T1000 (cell line): ENCODE data around the gene CRACR2A.
A peak's percentile ranks its signal among the peaks of the same experiment; 100 is the strongest.

ENCODE experiments used
- DNase-seq: peaks from one replicate; lab custom pipeline; 2025; ENCODE audit warnings: mixed read lengths; lab: John Stamatoyannopoulos, UW

Gene CRACR2A, protein sequence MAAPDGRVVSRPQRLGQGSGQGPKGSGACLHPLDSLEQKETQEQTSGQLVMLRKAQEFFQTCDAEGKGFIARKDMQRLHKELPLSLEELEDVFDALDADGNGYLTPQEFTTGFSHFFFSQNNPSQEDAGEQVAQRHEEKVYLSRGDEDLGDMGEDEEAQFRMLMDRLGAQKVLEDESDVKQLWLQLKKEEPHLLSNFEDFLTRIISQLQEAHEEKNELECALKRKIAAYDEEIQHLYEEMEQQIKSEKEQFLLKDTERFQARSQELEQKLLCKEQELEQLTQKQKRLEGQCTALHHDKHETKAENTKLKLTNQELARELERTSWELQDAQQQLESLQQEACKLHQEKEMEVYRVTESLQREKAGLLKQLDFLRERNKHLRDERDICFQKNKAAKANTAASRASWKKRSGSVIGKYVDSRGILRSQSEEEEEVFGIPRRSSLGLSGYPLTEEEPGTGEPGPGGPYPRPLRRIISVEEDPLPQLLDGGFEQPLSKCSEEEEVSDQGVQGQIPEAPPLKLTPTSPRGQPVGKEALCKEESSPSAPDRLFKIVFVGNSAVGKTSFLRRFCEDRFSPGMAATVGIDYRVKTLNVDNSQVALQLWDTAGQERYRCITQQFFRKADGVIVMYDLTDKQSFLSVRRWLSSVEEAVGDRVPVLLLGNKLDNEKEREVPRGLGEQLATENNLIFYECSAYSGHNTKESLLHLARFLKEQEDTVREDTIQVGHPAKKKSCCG

GRCh38 chr12:3752741-3753486 is at the start of gene CRACR2A:
Gene CRACR2A (minus strand): TSS chr12:3753109. CDS start chr12:3696999, 56,110 bp downstream.
- peak; percentile 21 for DNase-seq

GRCh38 chr12:3797531-3798048 is 44.7 kb upstream of the CRACR2A start:
- no peak for DNase-seq

DNA sequence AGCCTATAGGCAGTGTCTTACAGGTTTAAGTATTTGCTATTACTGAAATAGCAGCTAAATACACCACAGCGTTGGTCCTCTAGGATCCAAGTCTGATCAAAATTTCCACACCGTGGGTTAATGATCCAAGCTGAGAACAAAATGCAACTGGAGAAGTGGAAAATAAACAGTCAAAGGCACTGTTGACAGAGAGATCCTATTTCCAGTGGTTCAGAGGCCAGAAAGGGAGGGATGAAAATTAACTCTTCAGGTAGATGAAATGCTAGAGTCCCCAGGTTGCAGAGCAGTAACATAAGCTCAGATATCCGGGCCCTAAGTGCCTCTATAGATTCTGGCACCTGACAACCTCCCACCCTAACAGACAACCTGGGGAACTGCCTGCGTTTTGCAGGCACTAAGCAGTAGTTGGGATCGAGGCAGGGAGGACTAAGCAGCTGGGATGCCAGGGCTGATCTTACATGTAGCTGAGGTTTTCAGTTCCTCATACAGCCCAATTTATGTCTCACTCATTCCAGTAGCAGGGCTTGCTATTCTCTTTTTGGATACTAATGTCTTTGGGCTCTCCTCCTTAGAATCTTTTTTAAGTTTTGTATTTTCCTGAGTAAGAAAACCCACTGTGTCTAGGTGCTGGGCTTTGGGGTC is 42.7 kb upstream of the CRACR2A start:
- no peak for DNase-seq

- DNase-seq, result no peak
Measured at GRCh38 chr12:3795066-3795465, 42.2 kb upstream of the CRACR2A start.

DNA sequence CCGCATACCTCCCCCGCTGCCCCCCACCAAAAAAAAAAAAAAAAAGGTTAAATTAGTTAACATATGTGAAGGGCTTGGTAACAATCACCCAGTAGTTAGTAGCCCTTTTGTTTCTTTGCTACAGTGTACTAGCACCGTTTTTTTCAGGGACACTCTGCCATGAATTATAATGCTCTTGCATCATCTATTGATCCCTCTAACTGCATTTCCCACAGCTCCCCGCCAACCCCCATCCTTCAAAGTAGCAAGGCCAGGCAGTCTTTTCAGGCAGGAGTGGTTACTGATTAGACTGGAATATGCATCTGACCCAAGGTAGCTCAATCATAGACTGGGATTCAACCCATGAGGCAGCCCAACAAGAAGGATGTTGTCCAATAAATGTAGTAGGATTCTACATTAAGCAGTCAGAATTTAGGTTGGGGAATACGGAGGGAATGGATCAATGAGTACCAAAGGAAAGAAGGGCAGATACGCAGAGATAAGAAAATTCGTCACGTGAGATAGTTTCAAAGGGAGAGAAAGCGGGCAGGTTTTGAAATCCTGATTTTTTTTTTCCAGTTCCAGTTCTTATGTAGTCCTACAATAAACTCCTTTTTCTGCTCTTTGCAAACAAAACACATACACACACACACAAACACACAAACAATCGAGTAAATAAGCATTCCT is 39.8 kb upstream of the CRACR2A start:
- no peak for DNase-seq

DNA sequence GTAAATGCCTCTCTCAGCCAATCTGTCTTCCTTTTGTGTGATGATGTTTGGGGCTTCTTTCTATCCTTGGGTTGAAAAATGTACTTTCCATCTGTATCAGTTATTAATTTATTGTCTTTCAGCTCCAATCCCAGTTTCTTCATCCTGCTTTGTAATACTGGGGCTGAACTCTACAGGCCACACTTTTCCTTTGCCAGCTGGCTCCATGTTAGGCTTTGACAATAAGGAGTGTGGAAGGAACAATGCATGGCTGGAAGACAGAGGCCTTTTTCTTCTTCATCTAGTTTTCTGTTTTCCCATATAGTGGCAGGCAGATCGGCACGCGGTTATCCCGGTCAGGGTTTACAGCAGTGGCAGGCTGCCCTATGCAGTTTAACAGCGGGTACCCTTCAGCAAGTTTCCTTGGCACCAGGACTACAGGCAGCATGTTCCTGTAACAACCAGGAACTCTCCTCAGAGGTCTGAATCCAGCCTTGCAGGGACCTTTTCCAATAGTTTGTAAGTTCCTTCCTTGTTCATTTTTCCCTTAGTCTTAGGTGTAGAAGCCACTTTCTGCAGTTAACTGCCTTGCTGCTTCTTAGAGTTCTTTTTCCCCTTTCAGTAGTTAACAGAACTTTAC is 38.5 kb upstream of the CRACR2A start:
- no peak for DNase-seq

DNA sequence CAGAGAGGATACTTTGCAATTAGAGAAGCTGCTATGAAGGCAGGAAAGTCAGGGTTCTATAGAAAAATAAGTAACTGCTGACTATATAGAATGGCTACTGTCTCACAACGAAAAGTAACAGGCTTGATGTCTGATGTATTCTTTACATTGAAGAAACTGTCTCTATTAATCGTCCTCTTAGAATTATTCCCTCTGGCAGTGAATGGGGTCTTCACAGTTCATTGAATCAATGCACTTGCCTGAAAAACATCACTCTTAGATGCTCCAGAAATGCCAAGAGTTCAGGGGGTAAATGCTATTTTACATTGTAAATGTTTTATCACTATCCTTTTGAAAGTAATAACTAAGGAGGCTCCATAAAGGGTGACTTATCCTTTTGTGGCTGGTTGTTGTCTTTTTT is 37.7 kb upstream of the CRACR2A start:
- no peak for DNase-seq

DNA sequence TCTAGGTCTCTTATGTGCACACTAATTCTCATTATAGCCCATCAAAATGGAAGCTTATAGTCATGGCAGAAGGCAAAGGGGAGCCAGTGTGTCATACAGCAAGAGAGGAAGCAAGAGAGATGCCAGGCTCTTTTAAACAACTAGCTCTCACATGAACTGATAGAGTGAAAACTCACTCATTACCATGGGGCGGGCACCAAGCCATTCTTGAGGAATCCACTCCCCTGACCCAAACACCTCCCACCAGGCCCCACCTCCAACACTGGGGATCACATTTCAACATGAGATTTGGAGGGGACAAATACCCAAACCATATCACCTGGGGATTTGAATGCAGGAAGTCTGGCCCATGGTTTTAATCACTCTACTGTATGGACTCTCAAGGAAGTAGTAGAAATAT is 36.9 kb upstream of the CRACR2A start:
- no peak for DNase-seq

DNA sequence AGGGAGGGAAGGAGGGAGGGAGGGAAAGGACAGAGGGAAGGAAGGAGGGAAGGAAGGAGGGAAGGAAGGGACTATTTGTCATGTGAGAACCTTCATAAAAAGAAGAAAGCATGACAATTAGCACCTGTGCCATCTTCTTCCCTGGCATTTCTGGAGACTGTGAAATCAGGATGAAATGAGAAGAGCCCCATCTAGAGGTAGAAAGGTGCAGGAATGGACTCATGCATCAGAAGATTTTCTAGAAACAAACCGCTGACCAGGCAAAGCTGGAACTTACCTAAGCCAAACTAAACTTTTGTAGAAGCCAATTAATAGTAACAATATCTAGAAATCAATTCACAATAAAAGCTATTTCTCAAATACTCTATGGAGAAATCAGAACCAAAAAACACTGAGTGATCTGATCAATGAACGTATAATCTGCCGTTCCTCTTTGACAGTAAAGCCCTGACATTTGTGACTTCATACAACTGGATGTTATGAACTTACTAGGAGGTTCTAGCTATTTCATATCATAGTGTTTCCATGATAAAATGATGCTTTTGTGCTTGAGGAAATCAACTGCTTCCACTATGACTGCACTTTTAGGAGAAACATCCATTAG is 24.4 kb upstream of the CRACR2A start:
- no peak for DNase-seq

DNA sequence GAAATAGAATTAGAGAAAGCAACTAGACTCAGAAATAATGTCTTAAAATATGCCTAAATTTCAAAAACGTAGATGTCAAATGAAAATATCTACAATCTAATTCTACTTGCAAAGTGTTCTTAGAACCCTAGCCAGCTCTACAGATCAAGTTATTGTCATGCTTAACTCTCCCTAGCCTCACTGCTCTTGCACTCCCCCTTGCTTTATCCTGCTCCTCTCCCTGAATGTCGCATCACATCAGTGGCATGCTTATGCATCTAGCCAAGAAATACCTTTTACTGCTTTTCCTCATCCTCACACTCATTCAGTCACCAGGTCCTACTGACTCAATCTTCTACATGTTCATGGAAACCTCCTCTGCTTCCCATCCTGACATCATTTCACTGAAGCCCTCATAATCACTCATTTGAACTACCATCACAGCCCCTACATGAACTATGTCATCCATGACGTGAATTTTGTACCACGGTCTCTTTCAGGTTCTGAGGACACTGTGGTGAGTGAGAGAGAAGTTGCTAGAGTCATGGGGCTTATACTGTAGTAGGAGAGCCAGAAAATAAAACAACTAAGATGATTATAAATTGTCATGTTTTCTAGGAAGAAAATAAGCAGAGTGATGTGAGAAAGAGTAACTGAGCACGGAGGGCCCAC is 22.6 kb upstream of the CRACR2A start:
- no peak for DNase-seq

GRCh38 chr12:3772380-3772779 is 19.5 kb upstream of the CRACR2A start:
- no peak for DNase-seq

- DNase-seq, result no peak
Measured at GRCh38 chr12:3771853-3772252, 18.9 kb upstream of the CRACR2A start.

GRCh38 chr12:3770891-3771290 is 18.0 kb upstream of the CRACR2A start:
- no peak for DNase-seq

DNA sequence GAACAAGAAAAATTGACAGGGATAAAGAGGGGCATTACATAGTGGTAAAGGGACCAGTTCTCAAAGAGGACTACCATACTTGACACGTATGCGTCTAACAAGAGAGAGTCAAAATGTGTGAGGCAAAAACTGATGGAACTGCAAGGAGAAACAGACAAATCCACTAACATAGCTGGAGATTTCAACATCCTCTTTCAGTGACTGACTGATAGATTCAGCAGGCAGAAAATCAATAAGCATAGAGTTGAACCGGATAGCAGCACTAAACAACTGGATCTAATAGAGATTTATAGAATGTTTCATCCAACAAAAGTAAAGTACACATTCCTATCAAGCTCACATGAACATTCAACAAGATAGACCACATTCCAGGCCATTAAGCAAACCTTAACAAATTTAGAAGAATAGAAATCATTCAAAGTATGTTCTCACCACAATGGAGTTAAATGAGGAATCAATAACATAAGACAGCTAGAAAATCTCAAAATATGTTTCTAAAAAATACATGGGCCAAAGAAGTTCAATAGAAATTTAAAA is 16.1 kb upstream of the CRACR2A start:
- DNase-seq, result no peak

DNA sequence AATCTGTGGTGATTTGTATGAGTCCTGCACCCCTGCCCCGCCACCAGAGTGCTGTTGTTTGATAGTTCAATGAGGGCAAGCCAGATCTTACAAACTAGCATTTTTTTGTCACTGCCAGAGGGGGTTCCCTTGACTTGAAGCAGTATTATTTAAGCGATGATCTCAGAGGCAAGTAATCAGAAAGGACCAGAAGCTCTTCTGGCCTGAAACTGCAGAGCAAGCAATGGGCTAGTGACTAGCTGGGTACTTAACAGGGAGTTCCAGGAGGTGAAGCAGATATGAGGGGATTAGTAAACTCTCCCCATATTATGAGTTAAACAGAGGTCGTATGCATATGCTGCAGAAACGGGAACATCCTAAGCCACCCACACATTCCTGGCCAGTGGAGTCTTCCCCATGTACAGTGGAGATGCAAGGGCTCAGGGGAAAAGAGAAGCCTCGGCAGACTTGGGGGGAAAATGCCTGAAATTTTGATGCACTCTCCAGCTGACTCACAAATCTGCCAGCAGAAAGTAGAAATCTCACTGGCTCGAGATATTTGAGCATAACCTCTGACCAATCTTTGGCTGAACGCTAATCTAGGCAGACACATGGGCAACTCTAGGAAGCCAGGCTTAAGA is 8.3 kb upstream of the CRACR2A start:
- no peak for DNase-seq

DNA sequence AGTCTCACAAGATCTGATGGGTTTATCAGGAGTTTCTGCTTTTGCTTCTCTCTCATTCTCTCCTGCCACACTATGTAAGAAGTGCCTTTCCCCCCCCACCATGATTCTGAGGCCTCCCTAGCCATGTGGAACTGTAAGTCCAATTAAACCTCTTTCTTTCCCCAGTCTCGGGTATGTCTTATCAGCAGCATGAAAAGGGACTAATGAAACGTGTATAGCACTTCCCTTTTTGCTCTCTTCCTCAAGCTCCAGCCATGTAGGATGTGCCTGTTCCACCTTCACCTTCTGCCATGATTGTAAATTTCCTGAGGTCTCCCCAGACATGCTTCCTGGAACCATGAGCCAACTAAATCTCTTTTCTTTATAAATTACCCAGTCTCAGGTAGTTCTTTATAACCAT is 7.0 kb upstream of the CRACR2A start:
- no peak for DNase-seq

- DNase-seq, result no peak
Measured at GRCh38 chr12:3757261-3757660, 4.4 kb upstream of the CRACR2A start.

GRCh38 chr12:3755898-3756297 is 3.0 kb upstream of the CRACR2A start:
- no peak for DNase-seq
